Stomach (tissue), 9 donors: Measurements from ENCODE around the gene IL12RB2. TPM values are rescaled to one million over a fixed set of nuclear protein-coding genes. Genes with fewer than 3 reads are reported as not detected.

Source experiments
- DNase-seq, 2 donors: peaks; one replicate each; pipeline versions ENCODE4 v3.0.0 to v3.0.0-alpha.2; 2013 to 2019
- H3K27ac ChIP-seq, 5 donors: fragments of 200-600 bp in 4 of 5; sonication (generic) in 4 of 5; one replicate each; pipeline ENCODE4 v1.5.1; 2013 to 2019; ENCODE audit warnings: mild to moderate bottlenecking in 1 of 5, moderate library complexity in 1 of 5
- H3K27me3 ChIP-seq, 3 donors: fragments of 200-600 bp; sonication (generic); one replicate each; pipeline ENCODE4 v1.5.1; 2017 to 2019; ENCODE audit warnings: mixed run types in 1 of 3
- H3K36me3 ChIP-seq, 4 donors: fragments of 200-600 bp; sonication (generic); 1 replicate in 3 of 4; 2 replicates in 1 of 4; pipeline ENCODE4 v1.5.1; 2016 to 2019
- H3K4me1 ChIP-seq, 4 donors: fragments of 200-600 bp; sonication (generic); one replicate each; pipeline ENCODE4 v1.5.1; 2016 to 2019
- H3K4me3 ChIP-seq, 4 donors: fragments of 200-600 bp; sonication (generic) in 3 of 4; one replicate each; pipeline ENCODE4 v1.5.1; 2016 to 2019; ENCODE audit warnings: mild to moderate bottlenecking in 1 of 4
- H3K9me3 ChIP-seq, 4 donors: fragments of 200-600 bp; sonication (generic); one replicate each; pipeline ENCODE4 v1.5.1; 2016 to 2019
- EP300 ChIP-seq: sonication (generic); formaldehyde crosslinking; IDR thresholded peaks from one replicate; pipeline ENCODE4 v1.6.1; 2017; ENCODE audit warnings: antibody characterized with exemption
- POLR2A ChIP-seq, 4 donors: fragments of 450-650 bp; IDR thresholded peaks; one replicate each; pipeline ENCODE4 v1.6.1; 2016; ENCODE audit warnings: antibody characterized with exemption in 4 of 4, control low read depth in 2 of 4, mild to moderate bottlenecking in 1 of 4, moderate library complexity in 1 of 4
- POLR2AphosphoS5 ChIP-seq, 3 donors: sonication (generic); formaldehyde crosslinking; IDR thresholded peaks; one replicate each; pipeline ENCODE4 v1.6.1; 2016; ENCODE audit warnings: antibody characterized with exemption in 3 of 3
- WGBS, 5 donors: extraction: QIAGEN DNeasy Blood & Tissue Kit in 3 of 5; methylation state at CpG; one replicate each; pipeline versions ENCODE4 v1.1.5 to v1.1.7; 2013 to 2018; 5-methylcytosine and 5-hydroxymethylcytosine counted together
- intact Hi-C: fragments of 100-400 bp; cut with DNase I; formaldehyde crosslinking; loops from one replicate; pipeline ENCODE4 v1.15.1; 2023; ENCODE audit warnings: low total_unique reads
- polyA plus RNA-seq, 3 donors: library from polyadenylated mRNA; stranded (reverse); fragments of 200-250 nt; gene quantifications; one replicate each; pipeline ENCODE4 v1.2.3, GENCODE V29; 2013
- total RNA-seq, 5 donors: library from RNA; depleted of rRNA; stranded (reverse); fragments of >200 nt; gene quantifications; one replicate each; pipeline versions ENCODE4 v1.1.0 to v1.2.3, GENCODE V29; 2014 to 2016
- TF ChIP-seq, protein P1 (sequence below), 7 experiments: fragments of 450-650 bp in 4 of 7; fragments of 200-600 bp in 3 of 7; sonication (generic) in 3 of 7; IDR thresholded peaks; one replicate each; pipeline ENCODE4 v1.5.1; 2016 to 2019; ENCODE audit warnings: antibody characterized with exemption in 7 of 7, control low read depth in 2 of 7, mild to moderate bottlenecking in 1 of 7
- donor health status: healthy with polysubstance abuse.
- donor health status: Bipolar disorder and iron deficiency.
- donor health status: healthy.

Gene IL12RB2
- total and polyA plus RNA-seq, 8 donors, result 0.06 to 1.2 (median 0.29) TPM; not detected in 3

GRCh38 chr1:67432745-67433144 lies 125.1 kb downstream of the IL12RB2 start:
- intact Hi-C loops, result no loop called here
- H3K36me3 ChIP-seq, result no peaks in the 10 kb centered on the region
- H3K4me1 ChIP-seq, result peaks cover 8 to 45% (median 21%) of the 10 kb centered on the region in 4 donors
- no peak overlapping the region for H3K4me3 ChIP-seq
- no peaks in the 10 kb centered on the region for H3K27me3 ChIP-seq
- no peak for DNase-seq
- H3K27ac ChIP-seq, result peak overlapping the region in 1 of 5 donors; percentile 96
- 72 to 96% (median 88%) methylated on average over 1 of the region's 1 CpG for WGBS, 5 donors
- TF ChIP-seq POLR2A (IDR thresholded peaks at IDR 0.05), result no peak
- H3K9me3 ChIP-seq, result no peaks in the 10 kb centered on the region

GRCh38 chr1:67433837-67434236 lies 126.2 kb downstream of the IL12RB2 start:
- Histone ChIP-seq H3K27ac (peak overlapping the region in 1 of 5 donors; percentile 96), H3K27me3 (no peaks in the 10 kb centered on the region), H3K9me3 (no peaks in the 10 kb centered on the region), H3K4me1 (peaks cover 0 to 38% (median 16%) of the 10 kb centered on the region in 4 donors), H3K4me3 (no peak overlapping the region), H3K36me3 (no peaks in the 10 kb centered on the region)
- WGBS, 5 donors, result 60 to 78% (median 73%) methylated on average over 2 of the region's 2 CpGs
- DNase-seq, result peak in 1 of 2 donors; percentile 25
- TF ChIP-seq EP300 (no peak), POLR2AphosphoS5 (IDR thresholded peaks at IDR 0.05) (no peak), POLR2A (IDR thresholded peaks at IDR 0.05) (no peak)
- TF ChIP-seq, protein P1, sequence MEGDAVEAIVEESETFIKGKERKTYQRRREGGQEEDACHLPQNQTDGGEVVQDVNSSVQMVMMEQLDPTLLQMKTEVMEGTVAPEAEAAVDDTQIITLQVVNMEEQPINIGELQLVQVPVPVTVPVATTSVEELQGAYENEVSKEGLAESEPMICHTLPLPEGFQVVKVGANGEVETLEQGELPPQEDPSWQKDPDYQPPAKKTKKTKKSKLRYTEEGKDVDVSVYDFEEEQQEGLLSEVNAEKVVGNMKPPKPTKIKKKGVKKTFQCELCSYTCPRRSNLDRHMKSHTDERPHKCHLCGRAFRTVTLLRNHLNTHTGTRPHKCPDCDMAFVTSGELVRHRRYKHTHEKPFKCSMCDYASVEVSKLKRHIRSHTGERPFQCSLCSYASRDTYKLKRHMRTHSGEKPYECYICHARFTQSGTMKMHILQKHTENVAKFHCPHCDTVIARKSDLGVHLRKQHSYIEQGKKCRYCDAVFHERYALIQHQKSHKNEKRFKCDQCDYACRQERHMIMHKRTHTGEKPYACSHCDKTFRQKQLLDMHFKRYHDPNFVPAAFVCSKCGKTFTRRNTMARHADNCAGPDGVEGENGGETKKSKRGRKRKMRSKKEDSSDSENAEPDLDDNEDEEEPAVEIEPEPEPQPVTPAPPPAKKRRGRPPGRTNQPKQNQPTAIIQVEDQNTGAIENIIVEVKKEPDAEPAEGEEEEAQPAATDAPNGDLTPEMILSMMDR (IDR thresholded peaks at IDR 0.05), result no peak
- intact Hi-C loops, result no loop called here

DNA sequence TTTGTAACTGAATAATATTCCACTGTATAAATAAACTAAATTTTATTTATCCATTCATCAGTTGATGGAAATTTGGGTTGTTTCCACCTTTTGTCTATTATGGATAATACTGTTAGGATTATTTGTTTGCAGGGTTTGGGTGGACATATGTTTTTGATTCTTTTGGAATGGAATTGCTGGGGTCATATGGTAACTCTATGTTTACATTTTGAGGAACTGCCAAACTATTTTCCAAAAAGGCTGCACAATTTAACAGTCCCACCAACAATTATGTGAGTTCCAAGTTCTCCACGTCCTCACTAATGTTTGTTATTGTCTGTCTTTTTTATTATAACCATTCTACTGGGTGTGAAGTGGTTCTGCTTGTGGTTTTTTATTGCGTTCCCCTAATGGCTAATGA lies 126.8 kb downstream of the IL12RB2 start:
- no peak for TF ChIP-seq EP300
- no peak for TF ChIP-seq POLR2A (IDR thresholded peaks at IDR 0.05)
- no peak for TF ChIP-seq POLR2AphosphoS5 (IDR thresholded peaks at IDR 0.05)
- no peaks in the 10 kb centered on the region for H3K9me3 ChIP-seq
- no peak overlapping the region for H3K4me3 ChIP-seq
- intact Hi-C loops, result no loop called here
- WGBS, 5 donors, result 33 to 71% (median 63%) methylated on average over 2 of the region's 2 CpGs
- peak overlapping the region in 1 of 5 donors; percentile 11 for H3K27ac ChIP-seq
- peak in 1 of 2 donors; percentile 48 for DNase-seq
- no peaks in the 10 kb centered on the region for H3K27me3 ChIP-seq
- H3K36me3 ChIP-seq, result no peaks in the 10 kb centered on the region
- H3K4me1 ChIP-seq, result peaks cover 0 to 38% (median 16%) of the 10 kb centered on the region in 4 donors

GRCh38 chr1:67436511-67437055 lies 128.9 kb downstream of the IL12RB2 start:
- H3K4me3 ChIP-seq, result no peak overlapping the region
- no peaks in the 10 kb centered on the region for H3K36me3 ChIP-seq
- intact Hi-C loops, result no loop called here
- peaks cover 6 to 46% (median 20%) of the 10 kb centered on the region in 4 donors for H3K4me1 ChIP-seq
- no peak for DNase-seq
- 81 to 86% (median 84%) methylated on average over 4 of the region's 4 CpGs for WGBS, 5 donors
- TF ChIP-seq POLR2A (IDR thresholded peaks at IDR 0.05) (no peak), EP300 (no peak), POLR2AphosphoS5 (IDR thresholded peaks at IDR 0.05) (no peak)
- TF ChIP-seq, protein P1 (IDR thresholded peaks at IDR 0.05), result no peak
- no peak overlapping the region for H3K27ac ChIP-seq
- no peaks in the 10 kb centered on the region for H3K9me3 ChIP-seq
- H3K27me3 ChIP-seq, result no peaks in the 10 kb centered on the region

- no peak for DNase-seq
- H3K9me3 ChIP-seq, result no peaks in the 10 kb centered on the region
- no peaks in the 10 kb centered on the region for H3K27me3 ChIP-seq
- no peak overlapping the region for H3K4me3 ChIP-seq
- 68 to 78% (median 70%) methylated on average over 2 of the region's 2 CpGs for WGBS, 5 donors
- no peaks in the 10 kb centered on the region for H3K36me3 ChIP-seq
- TF ChIP-seq, protein P1 (IDR thresholded peaks at IDR 0.05), result no peak
- TF ChIP-seq POLR2A (IDR thresholded peaks at IDR 0.05), result no peak
- TF ChIP-seq POLR2AphosphoS5 (IDR thresholded peaks at IDR 0.05), result no peak
- no peak for TF ChIP-seq EP300
- intact Hi-C loops, result no loop called here
- peaks cover 6 to 39% (median 17%) of the 10 kb centered on the region in 4 donors for H3K4me1 ChIP-seq
- no peak overlapping the region for H3K27ac ChIP-seq
These were observed 130.3 kb downstream of the IL12RB2 start for GRCh38 chr1:67437961-67438360.
